ENCODE measurements around the gene ARAP2.

ARAP2 gene

DNA sequence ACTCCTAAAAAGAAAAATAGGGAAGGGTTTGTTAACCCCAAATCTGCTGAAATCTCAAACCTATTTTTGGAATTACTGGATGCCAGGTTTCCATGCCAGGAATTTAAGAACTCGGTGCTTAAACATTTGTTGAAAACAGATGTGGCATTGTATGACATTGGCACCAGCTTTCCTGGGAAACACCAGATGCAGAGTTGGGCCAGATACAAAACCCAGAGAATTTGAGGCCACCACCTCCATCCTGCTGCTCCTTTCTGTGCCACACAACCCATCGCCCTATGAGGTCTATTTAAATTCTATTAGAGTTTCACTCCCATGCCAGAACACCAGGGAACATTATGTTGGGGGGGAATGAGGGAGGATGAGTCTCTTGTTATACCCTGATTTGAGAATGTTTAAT, 71.7 kb downstream of the ARAP2 start:
- Histone ChIP-seq H2AFZ (ENCODE audit: low read length) (no peak overlapping the region), H3K9ac (ENCODE audit: low read length) (no peak overlapping the region), H3K4me1 (ENCODE audit: insufficient read depth, low read length, severe bottlenecking) (no peaks in the 10 kb centered on the region), H3K4me2 (ENCODE audit: low read length) (no peak overlapping the region), H3K79me2 (ENCODE audit: insufficient read depth, low read length) (no peaks in the 10 kb centered on the region), H3K9me2 (ENCODE audit: low read depth, low read length) (no peaks in the 10 kb centered on the region), H4K20me1 (ENCODE audit: insufficient read depth, low read length) (no peaks in the 10 kb centered on the region), H3F3A (ENCODE audit: insufficient read depth, low read length) (no peaks in the 10 kb centered on the region), H3K4me3 (ENCODE audit: low read depth, low read length, poor library complexity, severe bottlenecking) (no peak overlapping the region), H3K27me3 (ENCODE audit: insufficient read depth, low read length) (no peaks in the 10 kb centered on the region), H3K27ac (ENCODE audit: low read depth, low read length, poor library complexity, severe bottlenecking) (no peak overlapping the region), H3K9me3 (ENCODE audit: low read length) (no peaks in the 10 kb centered on the region), H3K36me3 (ENCODE audit: insufficient read depth, low read length) (peaks cover 35% of the 10 kb centered on the region)
- TF ChIP-seq EZH2 (IDR thresholded peaks at IDR 0.05; ENCODE audit: borderline replicate concordance, low read length): no peak

DNA sequence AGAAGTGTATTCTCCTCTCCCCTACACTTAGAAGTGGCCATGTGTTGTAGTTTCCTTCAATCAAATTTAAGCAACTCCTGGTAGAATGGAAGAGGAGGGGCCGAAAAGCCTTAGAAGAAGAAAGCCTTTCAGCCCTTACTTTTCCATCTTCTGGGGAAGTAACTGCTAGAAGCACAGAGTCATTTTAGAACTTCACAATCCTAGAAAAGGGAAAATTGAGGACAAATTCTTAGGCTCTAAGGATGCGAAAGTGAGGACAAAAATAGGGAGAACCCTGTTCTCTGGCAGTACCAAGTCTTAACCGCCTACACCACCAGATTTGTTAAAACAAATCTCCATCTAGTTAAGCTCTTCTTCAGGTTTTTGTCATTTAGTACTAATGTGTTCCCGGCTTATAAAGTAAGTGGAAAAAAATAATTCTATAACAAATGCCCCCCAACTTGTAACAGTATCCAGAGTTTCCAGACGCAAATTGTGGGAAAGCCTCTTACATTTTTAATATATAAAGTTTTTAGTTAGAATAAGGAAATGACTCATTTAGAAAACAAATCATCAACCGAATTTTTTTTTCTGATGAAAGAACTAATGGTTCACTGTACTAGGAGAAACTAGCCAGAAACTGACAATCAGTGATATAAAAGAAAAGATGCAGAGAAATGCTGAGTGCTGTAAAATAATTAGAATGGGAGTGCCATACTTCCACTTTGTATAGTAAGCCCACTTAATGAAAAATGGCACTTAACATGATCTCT, 76.0 kb downstream of the ARAP2 start:
- Histone ChIP-seq H3K36me3 (ENCODE audit: insufficient read depth, low read length) (peaks cover 35% of the 10 kb centered on the region), H4K20me1 (ENCODE audit: insufficient read depth, low read length) (no peaks in the 10 kb centered on the region), H3F3A (ENCODE audit: insufficient read depth, low read length) (no peaks in the 10 kb centered on the region), H3K27me3 (ENCODE audit: insufficient read depth, low read length) (no peaks in the 10 kb centered on the region), H3K4me3 (ENCODE audit: low read depth, low read length, poor library complexity, severe bottlenecking) (no peak overlapping the region), H3K9me3 (ENCODE audit: low read length) (no peaks in the 10 kb centered on the region), H3K79me2 (ENCODE audit: insufficient read depth, low read length) (no peaks in the 10 kb centered on the region), H3K9me2 (ENCODE audit: low read depth, low read length) (no peaks in the 10 kb centered on the region), H3K9ac (ENCODE audit: low read length) (no peak overlapping the region), H3K4me1 (ENCODE audit: insufficient read depth, low read length, severe bottlenecking) (no peaks in the 10 kb centered on the region), H3K4me2 (ENCODE audit: low read length) (no peak overlapping the region), H3K27ac (ENCODE audit: low read depth, low read length, poor library complexity, severe bottlenecking) (no peak overlapping the region), H2AFZ (ENCODE audit: low read length) (no peak overlapping the region)
- TF ChIP-seq CTCF (IDR thresholded peaks at IDR 0.05; ENCODE audit: low read length) (no peak), EZH2 (IDR thresholded peaks at IDR 0.05; ENCODE audit: borderline replicate concordance, low read length) (no peak)

DNA sequence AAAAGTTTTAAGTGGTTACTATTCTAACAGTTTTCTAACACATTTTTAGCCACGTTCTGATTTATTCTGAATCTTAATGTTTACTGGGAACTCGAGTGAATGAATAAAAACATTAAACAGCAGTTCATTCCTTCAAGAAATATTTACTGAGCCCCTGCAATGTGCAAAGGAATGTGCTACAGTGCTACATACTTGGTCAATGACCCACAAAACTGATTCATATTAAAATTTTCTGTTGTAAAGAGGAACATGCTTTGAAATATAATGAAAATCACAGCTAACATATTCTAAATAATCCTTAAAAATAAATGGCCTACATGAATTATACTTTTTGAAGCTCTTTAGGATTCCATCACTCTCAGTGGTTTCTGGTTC, 78.7 kb downstream of the ARAP2 start:
- TF ChIP-seq CTCF (IDR thresholded peaks at IDR 0.05; ENCODE audit: low read length): no peak
- Histone ChIP-seq H3K4me2 (ENCODE audit: low read length) (no peak overlapping the region), H3K27ac (ENCODE audit: low read depth, low read length, poor library complexity, severe bottlenecking) (no peak overlapping the region), H3K79me2 (ENCODE audit: insufficient read depth, low read length) (no peaks in the 10 kb centered on the region), H3F3A (ENCODE audit: insufficient read depth, low read length) (no peaks in the 10 kb centered on the region), H2AFZ (ENCODE audit: low read length) (no peak overlapping the region), H3K36me3 (ENCODE audit: insufficient read depth, low read length) (peaks cover 53% of the 10 kb centered on the region), H3K4me1 (ENCODE audit: insufficient read depth, low read length, severe bottlenecking) (no peaks in the 10 kb centered on the region), H3K9me2 (ENCODE audit: low read depth, low read length) (no peaks in the 10 kb centered on the region), H3K4me3 (ENCODE audit: low read depth, low read length, poor library complexity, severe bottlenecking) (no peak overlapping the region), H4K20me1 (ENCODE audit: insufficient read depth, low read length) (no peaks in the 10 kb centered on the region), H3K9ac (ENCODE audit: low read length) (no peak overlapping the region), H3K9me3 (ENCODE audit: low read length) (no peaks in the 10 kb centered on the region), H3K27me3 (ENCODE audit: insufficient read depth, low read length) (no peaks in the 10 kb centered on the region)
